OCI-LY7 (cell line): ENCODE data around the gene ACADM. TPM values are rescaled to one million over a fixed set of nuclear protein-coding genes. Genes with fewer than 3 reads are reported as not detected.
A peak's percentile ranks its signal among the peaks of the same experiment; 100 is the strongest.

Experiments used
- BruUV-seq: library from RNA; stranded (reverse); fragments of 400-500 nt; replicated peaks from 2 replicates; lab custom pipeline; 2021; lab: Mats Ljungman, UMichigan
- CTCF ChIA-PET: fragments of 300-600 bp; sonication (Branson Sonifier 250); formaldehyde crosslinking; loops from one replicate; lab custom pipeline; 2022; ENCODE audit warnings: antibody characterized with exemption; ENCODE audit not compliant: unreplicated experiment; lab: Charles Lee
- POLR2A ChIA-PET: fragments of 300-600 bp; sonication (Branson Sonifier 250); formaldehyde crosslinking; loops from one replicate; lab custom pipeline; 2022; ENCODE audit warnings: antibody characterized with exemption; lab: Charles Lee
- DNase-seq: peaks from one replicate; pipeline ENCODE4 v3.0.0-alpha.2; 2015; ENCODE audit warnings: low spot score
- H2AFZ ChIP-seq: fragments of 200-600 bp; sonication (generic), shearing (Covaris generic); 2 replicates; pipeline ENCODE4 v1.6.1; 2014; ENCODE audit warnings: mild to moderate bottlenecking, antibody characterized with exemption, low read length, moderate library complexity
- H3K27ac ChIP-seq: fragments of 200-600 bp; sonication (generic); 2 replicates; pipeline ENCODE4 v1.5.1; 2014; ENCODE audit warnings: mixed run types, low read depth, mild to moderate bottlenecking, moderate library complexity, low read length, inconsistent platforms; ENCODE audit not compliant: poor library complexity, severe bottlenecking
- H3K36me3 ChIP-seq: fragments of 200-600 bp; sonication (generic); 2 replicates; pipeline ENCODE4 v1.6.1; 2014; ENCODE audit warnings: mild to moderate bottlenecking, antibody characterized with exemption, low read length, moderate library complexity, mixed read lengths; ENCODE audit not compliant: insufficient read depth
- H3K4me1 ChIP-seq: fragments of 200-600 bp; sonication (generic); 2 replicates; pipeline ENCODE4 v1.5.1; 2014; ENCODE audit warnings: mild to moderate bottlenecking, low read length; ENCODE audit not compliant: insufficient read depth, poor library complexity, severe bottlenecking
- H3K4me2 ChIP-seq: fragments of 200-600 bp; sonication (generic); 2 replicates; pipeline ENCODE4 v1.6.1; 2014; ENCODE audit warnings: mild to moderate bottlenecking, low read length
- H3K4me3 ChIP-seq: fragments of 200-600 bp; sonication (generic); 2 replicates; pipeline ENCODE4 v1.5.1; 2014; ENCODE audit warnings: mild to moderate bottlenecking, low read depth, low read length; ENCODE audit not compliant: poor library complexity, severe bottlenecking
- H3K79me2 ChIP-seq: fragments of 200-600 bp; sonication (generic); 2 replicates; pipeline ENCODE4 v1.6.1; 2016; ENCODE audit warnings: low read depth, mild to moderate bottlenecking, low read length, moderate library complexity, mixed read lengths; ENCODE audit not compliant: insufficient read depth
- H3K9me2 ChIP-seq: fragments of 200-600 bp; sonication (generic); 2 replicates; pipeline ENCODE4 v1.6.1; 2016; ENCODE audit warnings: mild to moderate bottlenecking, low read length, mixed read lengths; ENCODE audit not compliant: insufficient read depth
- H3K9me3 ChIP-seq: fragments of 200-600 bp; sonication (generic); 2 replicates; pipeline ENCODE4 v1.6.1; 2014; ENCODE audit warnings: mild to moderate bottlenecking, mixed run types, low read length, mixed read lengths
- H4K20me1 ChIP-seq: fragments of 200-600 bp; sonication (generic); 2 replicates; pipeline ENCODE4 v1.6.1; 2014; ENCODE audit warnings: mild to moderate bottlenecking, antibody characterized with exemption, low read length, moderate library complexity, mixed read lengths; ENCODE audit not compliant: insufficient read depth
- EZH2phosphoT487 ChIP-seq: fragments of 200-600 bp; sonication (generic); IDR thresholded peaks from 2 replicates; pipeline ENCODE4 v1.6.1; 2018; ENCODE audit warnings: low read depth, borderline replicate concordance, mild to moderate bottlenecking, mixed run types, antibody characterized with exemption, low read length, moderate library complexity, mixed read lengths
- intact Hi-C: fragments of 100-400 bp; cut with micrococcal nuclease; formaldehyde crosslinking; loops from one replicate; pipeline ENCODE4 v1.10.0; 2022; ENCODE audit not compliant: unreplicated experiment
- total RNA-seq, 2 experiments: library from RNA; depleted of rRNA in 1 of 2; stranded (reverse); fragments of >200 nt in 1 of 2; shearing (Covaris generic) in 1 of 2; gene quantifications; 2 replicates each; pipeline ENCODE4 v1.2.3, GENCODE V29; 2014 to 2022
- TF ChIP-seq, protein P1 (sequence below): fragments of 200-600 bp; sonication (generic); conservative IDR thresholded peaks from 2 replicates; pipeline ENCODE4 v1.5.1; 2014; ENCODE audit warnings: mild to moderate bottlenecking, antibody characterized with exemption, low read length, moderate library complexity, mixed read lengths

ACADM gene
- total RNA-seq, 2 experiments from 2014 or later, result 137 to 248 TPM

DNA sequence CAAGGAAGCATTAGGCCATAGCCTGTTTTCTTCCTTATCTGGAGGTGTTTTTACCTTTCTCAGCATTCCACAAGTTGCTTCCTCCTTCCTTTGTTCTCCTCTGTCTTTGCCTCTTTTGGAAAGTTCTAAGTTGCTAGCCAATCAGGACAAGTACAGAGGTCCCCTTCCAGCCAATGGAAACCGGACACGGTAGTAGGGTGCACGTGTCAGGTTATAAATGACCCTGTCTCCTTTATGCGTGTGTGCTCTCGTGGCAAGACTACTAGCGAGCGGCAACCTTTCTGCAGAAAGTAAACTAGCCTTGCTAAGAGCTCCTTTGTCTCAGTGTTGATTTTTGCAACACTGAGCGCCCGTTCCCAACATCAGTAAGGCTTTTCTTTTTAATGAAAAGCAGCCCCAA, 1.5 kb upstream of the ACADM start:
- peak overlapping the region; percentile 91; the same call in 1 of the 2 replicates for H3K4me2 ChIP-seq
- POLR2A ChIA-PET, result interaction anchor here (0.6 to 1.8 kb wide), 5 partner anchors 10 to 262 kb away, joined by 3 to 11 read pairs (median 7); partner anchors contain the start of gene RABGGTB
- TF ChIP-seq, protein P1, sequence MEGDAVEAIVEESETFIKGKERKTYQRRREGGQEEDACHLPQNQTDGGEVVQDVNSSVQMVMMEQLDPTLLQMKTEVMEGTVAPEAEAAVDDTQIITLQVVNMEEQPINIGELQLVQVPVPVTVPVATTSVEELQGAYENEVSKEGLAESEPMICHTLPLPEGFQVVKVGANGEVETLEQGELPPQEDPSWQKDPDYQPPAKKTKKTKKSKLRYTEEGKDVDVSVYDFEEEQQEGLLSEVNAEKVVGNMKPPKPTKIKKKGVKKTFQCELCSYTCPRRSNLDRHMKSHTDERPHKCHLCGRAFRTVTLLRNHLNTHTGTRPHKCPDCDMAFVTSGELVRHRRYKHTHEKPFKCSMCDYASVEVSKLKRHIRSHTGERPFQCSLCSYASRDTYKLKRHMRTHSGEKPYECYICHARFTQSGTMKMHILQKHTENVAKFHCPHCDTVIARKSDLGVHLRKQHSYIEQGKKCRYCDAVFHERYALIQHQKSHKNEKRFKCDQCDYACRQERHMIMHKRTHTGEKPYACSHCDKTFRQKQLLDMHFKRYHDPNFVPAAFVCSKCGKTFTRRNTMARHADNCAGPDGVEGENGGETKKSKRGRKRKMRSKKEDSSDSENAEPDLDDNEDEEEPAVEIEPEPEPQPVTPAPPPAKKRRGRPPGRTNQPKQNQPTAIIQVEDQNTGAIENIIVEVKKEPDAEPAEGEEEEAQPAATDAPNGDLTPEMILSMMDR, result no peak
- no peak for DNase-seq
- CTCF ChIA-PET, result no interaction called here
- no peak overlapping the region for H3K4me3 ChIP-seq
- BruUV-seq, result no TSS peak
- peaks cover 4% of the 10 kb centered on the region; the same call in 1 of the 2 replicates for H4K20me1 ChIP-seq
- peaks cover 13% of the 10 kb centered on the region for H3K36me3 ChIP-seq
- intact Hi-C loops, result no loop called here
- H2AFZ ChIP-seq, result no peak overlapping the region
- no peak overlapping the region for H3K27ac ChIP-seq
- peaks cover 18% of the 10 kb centered on the region for H3K4me1 ChIP-seq
- H3K79me2 ChIP-seq, result peaks cover 37% of the 10 kb centered on the region
- no peaks in the 10 kb centered on the region for H3K9me2 ChIP-seq
- H3K9me3 ChIP-seq, result no peaks in the 10 kb centered on the region

DNA sequence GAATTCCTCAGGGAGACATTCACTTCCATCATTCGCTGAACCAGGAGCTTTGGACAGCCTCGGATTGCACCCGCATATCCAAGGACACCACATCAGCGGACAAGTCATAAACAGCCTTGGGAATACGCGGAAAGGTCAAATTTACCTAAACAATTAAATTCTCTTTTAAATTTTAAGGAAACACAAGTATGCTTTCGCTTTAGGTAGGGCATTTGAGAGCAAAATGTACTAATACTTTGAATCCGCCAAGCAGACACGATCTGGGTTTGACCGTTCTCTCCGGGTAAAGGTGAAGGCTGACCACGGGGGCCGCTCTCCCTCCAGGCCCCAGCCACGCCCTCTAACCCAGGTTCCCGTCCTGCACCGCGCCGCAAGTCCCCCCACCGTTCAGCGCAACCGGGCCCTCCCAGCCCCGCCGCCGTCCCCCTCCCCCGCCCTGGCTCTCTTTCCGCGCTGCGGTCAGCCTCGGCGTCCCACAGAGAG, 479 bp upstream of the ACADM start:
- Histone ChIP-seq H3K9me3 (no peaks in the 10 kb centered on the region), H3K79me2 (peaks cover 47% of the 10 kb centered on the region), H3K27ac (peak overlapping the region; percentile 95), H3K9me2 (no peaks in the 10 kb centered on the region), H3K4me3 (peak overlapping the region; percentile 90), H3K36me3 (peaks cover 23% of the 10 kb centered on the region), H3K4me1 (peaks cover 28% of the 10 kb centered on the region), H3K4me2 (peak overlapping the region; percentile 91), H4K20me1 (peaks cover 9% of the 10 kb centered on the region; the same call in 1 of the 2 replicates), H2AFZ (peak overlapping the region; percentile 75; the same call in 1 of the 2 replicates)
- intact Hi-C loops, result loop anchor here (1.0 to 2.0 kb wide), 2 partner anchors 62 to 991 kb away; partner anchors contain the start of genes CRYZ, RABGGTB and TYW3
- TSS peak; percentile 91 for BruUV-seq
- POLR2A ChIA-PET, result interaction anchor here (0.9 to 1.8 kb wide), 4 partner anchors 9 to 64 kb away, joined by 3 to 11 read pairs (median 8); partner anchors contain the start of gene RABGGTB
- DNase-seq, result peak; percentile 85
- CTCF ChIA-PET, result no interaction called here
- TF ChIP-seq, protein P1, result no peak
- no peak for TF ChIP-seq EZH2phosphoT487

DNA sequence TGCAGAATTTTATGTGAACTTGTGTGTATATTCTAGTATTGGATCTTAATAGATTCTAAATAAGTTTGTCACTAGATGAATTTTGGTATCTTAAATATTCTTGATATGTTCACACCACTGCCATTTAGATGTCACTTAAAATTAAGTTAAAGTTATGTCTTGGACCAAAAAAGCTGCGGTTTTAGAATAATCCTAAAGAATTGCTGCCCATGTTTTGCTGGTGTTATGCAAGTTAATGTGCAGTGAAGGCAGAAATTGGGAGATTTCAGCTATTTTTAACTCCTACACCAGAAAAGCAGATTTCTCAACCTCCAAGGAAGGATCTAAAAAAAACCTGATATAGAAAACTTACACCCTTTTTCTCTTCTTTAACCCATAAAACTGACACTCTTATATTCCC, 757 bp downstream of the ACADM start:
- Histone ChIP-seq H2AFZ (no peak overlapping the region), H3K36me3 (peaks cover 29% of the 10 kb centered on the region), H3K4me1 (peaks cover 41% of the 10 kb centered on the region), H4K20me1 (peaks cover 9% of the 10 kb centered on the region; the same call in 1 of the 2 replicates), H3K79me2 (peaks cover 60% of the 10 kb centered on the region), H3K4me2 (peak overlapping the region; percentile 91), H3K9me2 (no peaks in the 10 kb centered on the region), H3K4me3 (peak overlapping the region; percentile 90), H3K27ac (peak overlapping the region; percentile 95), H3K9me3 (no peaks in the 10 kb centered on the region)
- ChIA-PET CTCF (no interaction called here), POLR2A (interaction anchor here (0.5 to 2.1 kb wide), 6 partner anchors 19 to 228 kb away, joined by 3 to 30 read pairs (median 4); partner anchors contain the start of gene RABGGTB)
- no TSS peak for BruUV-seq
- TF ChIP-seq, protein P1, result no peak
- no peak for TF ChIP-seq EZH2phosphoT487
- intact Hi-C loops, result loop anchor here (2.0 to 5.0 kb wide), 2 partner anchors 567 to 992 kb away; partner anchors contain the start of genes CRYZ and TYW3
- DNase-seq, result no peak
